Measurements from ENCODE around the gene THAP4.
"Not testable (repeated sequence)": the region's sequence is repeated elsewhere in the genome, so short reads cannot be mapped to it uniquely, and the experiment has no call there.

THAP4 gene

DNA sequence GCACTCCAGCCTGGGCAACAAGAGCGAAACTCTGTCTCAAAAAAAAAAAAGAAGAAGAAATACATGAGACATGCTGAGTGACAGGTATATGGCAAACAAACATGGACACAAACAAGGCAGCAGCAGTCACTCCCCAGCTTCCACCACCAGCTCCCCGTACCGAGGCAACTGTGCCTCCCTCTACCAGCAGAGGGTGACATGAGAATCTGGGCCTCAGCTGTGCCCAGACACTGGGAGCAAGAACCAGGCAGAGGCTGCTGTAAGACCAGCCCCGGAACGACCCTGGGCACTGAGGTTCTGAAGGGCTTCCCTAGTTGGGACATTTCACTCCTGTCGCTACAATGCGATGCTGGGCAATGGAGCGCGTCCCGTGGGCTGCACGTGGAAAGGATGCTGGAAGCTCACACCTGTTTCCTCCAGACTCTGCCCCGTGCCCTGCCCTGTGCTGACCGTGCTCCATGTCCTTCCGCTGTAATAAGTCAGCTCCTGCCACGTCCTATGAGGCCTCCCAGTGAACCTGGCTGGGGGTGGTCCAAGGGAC, 41.3 kb downstream of the THAP4 start:
- DNase-seq, result peak in 1 of 3 donors; percentile 50
- no peak overlapping the region for H3K4me3 ChIP-seq (ENCODE audit: control insufficient read depth in 1 of 7, extremely low read depth in 1 of 7, insufficient read depth in 4 of 7, low read depth in 2 of 7, low read length in 6 of 7)

GRCh38 chr2:241593271-241593670, 43.7 kb downstream of the THAP4 start:
- Histone ChIP-seq H3K27ac (ENCODE audit: insufficient read depth in 1 of 2, low read depth in 1 of 2, low read length in 2 of 2, poor library complexity in 1 of 2, severe bottlenecking in 2 of 2) (no peak overlapping the region), H3K9me3 (ENCODE audit: control extremely low read depth in 1 of 5, control insufficient read depth in 4 of 5, insufficient read depth in 2 of 5, low read depth in 1 of 5, low read length in 4 of 5) (peaks cover 0 to 7% (median 0%) of the 10 kb centered on the region in 5 experiments), H3K4me1 (ENCODE audit: control extremely low read depth in 1 of 4, control insufficient read depth in 4 of 4, insufficient read depth in 4 of 4, low read length in 3 of 4) (no peaks in the 10 kb centered on the region), H3K36me3 (ENCODE audit: control insufficient read depth in 4 of 4, insufficient read depth in 4 of 4, low read length in 3 of 4) (peaks cover 0 to 46% (median 19%) of the 10 kb centered on the region in 4 experiments), H3K27me3 (replicated peaks in 2 of 5; ENCODE audit: control insufficient read depth in 4 of 5, insufficient read depth in 5 of 5, low read length in 4 of 5) (no peaks in the 10 kb centered on the region), H3K4me3 (ENCODE audit: control insufficient read depth in 1 of 7, extremely low read depth in 1 of 7, insufficient read depth in 4 of 7, low read depth in 2 of 7, low read length in 6 of 7) (no peak overlapping the region)
- ChIA-PET POLR2A (no interaction called here), CTCF (no interaction called here)
- WGBS (ENCODE audit: insufficient coverage), result 97% methylated on average over 16 of the region's 16 CpGs
- no peak for DNase-seq

More for the DNA sequence above, 41.3 kb downstream of the THAP4 start:
- Histone ChIP-seq H3K36me3 (ENCODE audit: control insufficient read depth in 4 of 4, insufficient read depth in 4 of 4, low read length in 3 of 4) (peaks cover under 1 to 45% (median 23%) of the 10 kb centered on the region in 4 experiments), H3K27ac (ENCODE audit: insufficient read depth in 1 of 2, low read depth in 1 of 2, low read length in 2 of 2, poor library complexity in 1 of 2, severe bottlenecking in 2 of 2) (no peak overlapping the region), H3K27me3 (replicated peaks in 2 of 5; ENCODE audit: control insufficient read depth in 4 of 5, insufficient read depth in 5 of 5, low read length in 4 of 5) (no peaks in the 10 kb centered on the region), H3K9me3 (ENCODE audit: control extremely low read depth in 1 of 5, control insufficient read depth in 4 of 5, insufficient read depth in 2 of 5, low read depth in 1 of 5, low read length in 4 of 5) (no peaks in the 10 kb centered on the region), H3K4me1 (ENCODE audit: control extremely low read depth in 1 of 4, control insufficient read depth in 4 of 4, insufficient read depth in 4 of 4, low read length in 3 of 4) (no peaks in the 10 kb centered on the region)
- CTCF ChIA-PET, result interaction anchor here (1.2 kb wide), 2 partner anchors 11 to 64 kb away, joined by 3 to 6 read pairs; no protein-coding TSS in a partner anchor
- POLR2A ChIA-PET, result interaction anchor here (0.6 to 0.7 kb wide), 2 partner anchors 10 to 20 kb away, joined by 3 read pairs; no protein-coding TSS in a partner anchor
- WGBS (ENCODE audit: insufficient coverage), result 89% methylated on average over 14 of the region's 15 CpGs

DNA sequence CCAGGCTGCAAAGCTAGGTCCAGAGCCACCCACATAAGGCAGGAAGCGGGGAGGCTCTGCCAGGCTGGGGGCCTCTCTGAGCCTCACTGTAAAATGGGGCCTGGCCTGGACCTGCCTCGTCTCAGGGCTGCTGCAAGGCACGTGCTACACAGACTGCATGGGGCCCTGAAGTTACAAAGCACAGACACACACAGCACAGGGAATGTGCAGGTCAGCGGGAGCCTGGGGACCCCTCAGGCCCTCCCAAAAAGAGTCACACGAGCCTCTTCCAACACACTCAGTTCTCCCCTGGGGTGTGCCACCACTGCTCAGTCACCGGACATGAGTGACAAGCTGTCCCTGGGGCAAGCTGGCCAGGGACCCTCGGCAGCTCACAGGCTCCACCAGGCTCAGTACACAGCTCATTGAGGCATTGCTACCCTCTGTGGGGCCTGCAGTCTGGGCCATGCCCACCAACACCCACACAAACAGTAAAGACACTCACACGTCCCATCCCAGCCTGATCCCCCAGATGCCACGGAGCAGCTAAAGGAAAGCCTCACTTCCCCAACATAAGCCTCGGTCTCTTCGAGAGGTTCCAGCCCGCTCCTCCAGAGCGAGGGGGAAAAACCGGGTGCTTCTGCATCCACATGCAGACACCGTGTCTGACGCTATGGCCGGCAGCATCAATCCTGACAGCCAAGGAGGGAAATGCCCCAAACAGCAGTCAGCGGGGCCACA, 44.7 kb downstream of the THAP4 start:
- POLR2A ChIA-PET, result no interaction called here
- 97% methylated on average over 12 of the region's 18 CpGs for WGBS (ENCODE audit: insufficient coverage)

DNA sequence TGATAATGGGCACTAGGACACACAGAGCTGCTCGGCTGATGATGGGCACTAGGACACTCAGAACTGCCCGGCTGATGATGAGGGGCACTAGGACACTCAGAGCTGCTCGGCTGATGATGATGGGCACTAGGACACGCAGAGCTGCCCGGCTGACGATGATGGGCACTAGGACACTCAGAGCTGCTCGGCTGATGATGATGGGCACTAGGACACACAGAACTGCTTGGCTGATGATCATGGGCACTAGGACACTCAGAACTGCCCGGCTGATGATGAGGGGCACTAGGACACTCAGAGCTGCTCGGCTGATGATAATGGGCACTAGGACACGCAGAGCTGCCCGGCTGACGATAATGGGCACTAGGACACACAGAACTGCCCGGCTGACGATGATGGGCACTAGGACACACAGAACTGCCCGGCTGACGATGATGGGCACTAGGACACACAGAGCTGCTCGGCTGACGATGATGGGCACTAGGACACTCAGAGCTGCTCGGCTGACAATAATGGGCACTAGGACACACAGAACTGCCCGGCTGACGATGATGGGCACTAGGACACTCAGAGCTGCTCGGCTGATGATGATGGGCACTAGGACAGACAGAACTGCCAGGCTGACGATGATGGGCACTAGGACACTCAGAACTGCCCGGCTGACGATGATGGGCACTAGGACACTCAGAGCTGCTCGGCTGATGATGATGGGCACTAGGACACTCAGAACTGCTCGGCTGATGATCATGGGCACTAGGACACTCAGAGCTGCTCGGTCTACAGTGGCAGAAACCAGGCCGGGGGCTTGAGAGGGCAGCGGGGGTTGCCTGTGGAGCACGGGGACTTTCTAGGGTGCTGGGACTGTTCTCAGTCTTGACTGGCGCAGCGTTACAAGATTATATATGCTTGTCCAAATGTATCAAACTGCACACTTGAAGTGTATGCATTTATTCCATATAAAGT, 46.2 kb downstream of the THAP4 start:
- H3K9me3 ChIP-seq (ENCODE audit: control extremely low read depth in 1 of 5, control insufficient read depth in 4 of 5, insufficient read depth in 2 of 5, low read depth in 1 of 5, low read length in 4 of 5), result peaks cover 3 to 25% (median 9%) of the 10 kb centered on the region in 5 experiments
- H3K4me3 ChIP-seq (ENCODE audit: control insufficient read depth in 1 of 7, extremely low read depth in 1 of 7, insufficient read depth in 4 of 7, low read depth in 2 of 7, low read length in 6 of 7); POLR2A ChIA-PET; H3K4me1 ChIP-seq (ENCODE audit: control extremely low read depth in 1 of 4, control insufficient read depth in 4 of 4, insufficient read depth in 4 of 4, low read length in 3 of 4); CTCF ChIA-PET; H3K27ac ChIP-seq (ENCODE audit: insufficient read depth in 1 of 2, low read depth in 1 of 2, low read length in 2 of 2, poor library complexity in 1 of 2, severe bottlenecking in 2 of 2); DNase-seq; H3K27me3 ChIP-seq (replicated peaks in 2 of 5; ENCODE audit: control insufficient read depth in 4 of 5, insufficient read depth in 5 of 5, low read length in 4 of 5): not testable (repeated sequence)
- peaks cover 3 to 54% (median 24%) of the 10 kb centered on the region in 4 experiments for H3K36me3 ChIP-seq (ENCODE audit: control insufficient read depth in 4 of 4, insufficient read depth in 4 of 4, low read length in 3 of 4)
- WGBS (ENCODE audit: insufficient coverage), result 90% methylated on average over 29 of the region's 33 CpGs

More for the DNA sequence above, 44.7 kb downstream of the THAP4 start:
- peaks cover 0 to 48% (median 17%) of the 10 kb centered on the region in 4 experiments for H3K36me3 ChIP-seq (ENCODE audit: control insufficient read depth in 4 of 4, insufficient read depth in 4 of 4, low read length in 3 of 4)
- H3K4me1 ChIP-seq (ENCODE audit: control extremely low read depth in 1 of 4, control insufficient read depth in 4 of 4, insufficient read depth in 4 of 4, low read length in 3 of 4), result no peaks in the 10 kb centered on the region
- H3K27me3 ChIP-seq (replicated peaks in 2 of 5; ENCODE audit: control insufficient read depth in 4 of 5, insufficient read depth in 5 of 5, low read length in 4 of 5), result no peaks in the 10 kb centered on the region
- DNase-seq, result no peak
- no peak overlapping the region for H3K4me3 ChIP-seq (ENCODE audit: control insufficient read depth in 1 of 7, extremely low read depth in 1 of 7, insufficient read depth in 4 of 7, low read depth in 2 of 7, low read length in 6 of 7)
- H3K27ac ChIP-seq (ENCODE audit: insufficient read depth in 1 of 2, low read depth in 1 of 2, low read length in 2 of 2, poor library complexity in 1 of 2, severe bottlenecking in 2 of 2), result no peak overlapping the region
- CTCF ChIA-PET, result interaction anchor here (0.9 kb wide), 1 partner anchor 59 kb away, joined by 3 read pairs; no protein-coding TSS in a partner anchor
- peaks cover 1 to 13% (median 2%) of the 10 kb centered on the region in 5 experiments for H3K9me3 ChIP-seq (ENCODE audit: control extremely low read depth in 1 of 5, control insufficient read depth in 4 of 5, insufficient read depth in 2 of 5, low read depth in 1 of 5, low read length in 4 of 5)

DNA sequence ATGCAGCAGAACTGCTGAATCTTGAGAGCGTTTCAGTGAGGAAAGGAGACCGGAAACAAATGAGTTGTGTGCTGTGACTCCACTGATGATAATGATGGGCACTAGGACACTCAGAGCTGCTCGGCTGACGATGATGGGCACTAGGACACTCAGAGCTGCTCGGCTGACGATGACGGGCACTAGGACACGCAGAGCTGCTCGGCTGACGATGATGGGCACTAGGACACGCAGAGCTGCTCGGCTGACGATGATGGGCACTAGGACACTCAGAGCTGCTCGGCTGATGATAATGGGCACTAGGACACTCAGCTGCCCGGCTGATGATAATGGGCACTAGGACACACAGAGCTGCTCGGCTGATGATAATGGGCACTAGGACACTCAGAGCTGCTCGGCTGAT, 47.1 kb downstream of the THAP4 start:
- H3K27me3 ChIP-seq (replicated peaks in 2 of 5; ENCODE audit: control insufficient read depth in 4 of 5, insufficient read depth in 5 of 5, low read length in 4 of 5); H3K27ac ChIP-seq (ENCODE audit: insufficient read depth in 1 of 2, low read depth in 1 of 2, low read length in 2 of 2, poor library complexity in 1 of 2, severe bottlenecking in 2 of 2); H3K4me1 ChIP-seq (ENCODE audit: control extremely low read depth in 1 of 4, control insufficient read depth in 4 of 4, insufficient read depth in 4 of 4, low read length in 3 of 4); CTCF ChIA-PET; H3K4me3 ChIP-seq (ENCODE audit: control insufficient read depth in 1 of 7, extremely low read depth in 1 of 7, insufficient read depth in 4 of 7, low read depth in 2 of 7, low read length in 6 of 7); DNase-seq: not testable (repeated sequence)
- POLR2A ChIA-PET, result interaction anchor here (0.6 kb wide), 1 partner anchor 9 kb away, joined by 7 read pairs; no protein-coding TSS in a partner anchor
- Histone ChIP-seq H3K36me3 (ENCODE audit: control insufficient read depth in 4 of 4, insufficient read depth in 4 of 4, low read length in 3 of 4) (peaks cover 3 to 61% (median 31%) of the 10 kb centered on the region in 4 experiments), H3K9me3 (ENCODE audit: control extremely low read depth in 1 of 5, control insufficient read depth in 4 of 5, insufficient read depth in 2 of 5, low read depth in 1 of 5, low read length in 4 of 5) (peaks cover 3 to 33% (median 16%) of the 10 kb centered on the region in 5 experiments)
- 89% methylated on average over 17 of the region's 17 CpGs for whole genome bisulfite sequencing (ENCODE audit: insufficient coverage)

- 95% methylated on average over 2 of the region's 2 CpGs for WGBS (ENCODE audit: insufficient coverage)
- Histone ChIP-seq H3K36me3 (ENCODE audit: control insufficient read depth in 4 of 4, insufficient read depth in 4 of 4, low read length in 3 of 4) (peaks cover 20 to 71% (median 42%) of the 10 kb centered on the region in 4 experiments), H3K27ac (ENCODE audit: insufficient read depth in 1 of 2, low read depth in 1 of 2, low read length in 2 of 2, poor library complexity in 1 of 2, severe bottlenecking in 2 of 2) (no peak overlapping the region), H3K4me1 (ENCODE audit: control extremely low read depth in 1 of 4, control insufficient read depth in 4 of 4, insufficient read depth in 4 of 4, low read length in 3 of 4) (no peaks in the 10 kb centered on the region), H3K27me3 (replicated peaks in 2 of 5; ENCODE audit: control insufficient read depth in 4 of 5, insufficient read depth in 5 of 5, low read length in 4 of 5) (no peaks in the 10 kb centered on the region), H3K4me3 (ENCODE audit: control insufficient read depth in 1 of 7, extremely low read depth in 1 of 7, insufficient read depth in 4 of 7, low read depth in 2 of 7, low read length in 6 of 7) (peak overlapping the region in 1 of 7 experiments; percentile 30), H3K9me3 (ENCODE audit: control extremely low read depth in 1 of 5, control insufficient read depth in 4 of 5, insufficient read depth in 2 of 5, low read depth in 1 of 5, low read length in 4 of 5) (peaks cover 3 to 58% (median 26%) of the 10 kb centered on the region in 5 experiments)
- CTCF ChIA-PET, result interaction anchor here (1.3 kb wide), 1 partner anchor 12 kb away, joined by 3 read pairs; no protein-coding TSS in a partner anchor
- POLR2A ChIA-PET, result no interaction called here
- DNase-seq, result peak in 1 of 3 donors; percentile 16
Measured at GRCh38 chr2:241586564-241587264, 50.2 kb downstream of the THAP4 start.

Data from common myeloid progenitor, CD34-positive (primary cell).